Endothelial cell (in vitro differentiated cells): ENCODE measurements around the gene FOXP4. TPM values are rescaled to one million over a fixed set of nuclear protein-coding genes. Genes with fewer than 3 reads are reported as not detected.

ENCODE experiments used
- DNase-seq: peaks from one replicate; pipeline ENCODE4 v3.0.0; 2021; ENCODE audit warnings: low spot score
- H3K27ac Mint-ChIP-seq: one replicate; pipeline ENCODE4 v1.8.0; 2021; ENCODE audit warnings: mixed read lengths, inconsistent platforms; ENCODE audit not compliant: unreplicated experiment
- H3K27me3 Mint-ChIP-seq: one replicate; pipeline ENCODE4 v1.8.0; 2021; ENCODE audit warnings: mild to moderate bottlenecking, moderate library complexity, mixed read lengths, inconsistent platforms; ENCODE audit not compliant: unreplicated experiment
- H3K36me3 Mint-ChIP-seq: one replicate; pipeline ENCODE4 v1.8.0; 2021; ENCODE audit warnings: mild to moderate bottlenecking, low read depth, mixed read lengths, inconsistent platforms; ENCODE audit not compliant: unreplicated experiment
- H3K4me1 Mint-ChIP-seq: one replicate; pipeline ENCODE4 v1.8.0; 2021; ENCODE audit warnings: mild to moderate bottlenecking, mixed read lengths, inconsistent platforms; ENCODE audit not compliant: unreplicated experiment
- H3K4me3 Mint-ChIP-seq: one replicate; pipeline ENCODE4 v1.8.0; 2021; ENCODE audit warnings: mild to moderate bottlenecking, mixed read lengths, inconsistent platforms; ENCODE audit not compliant: unreplicated experiment
- H3K9me3 Mint-ChIP-seq: one replicate; pipeline ENCODE4 v1.8.0; 2021; ENCODE audit warnings: mixed read lengths, inconsistent platforms; ENCODE audit not compliant: unreplicated experiment
- CTCF ChIP-seq: fragments of 200-600 bp; sonication (generic); IDR thresholded peaks from one replicate; pipeline ENCODE4 v1.5.0; 2021; ENCODE audit warnings: antibody characterized with exemption; ENCODE audit not compliant: unreplicated experiment
- total RNA-seq: library from RNA; stranded (reverse); fragmentation: NEBNext Ultra II Directional; extraction: Animal tissue kit (Norgen Biotek cat#: 25700); gene quantifications from one replicate; pipeline ENCODE4 v1.2.1, GENCODE V29; 2021; ENCODE audit not compliant: unreplicated experiment

Gene FOXP4
- total RNA-seq, 1 donor from 2014 or later: 32.5 TPM

GRCh38 chr6:41531591-41532582 is 14.3 kb upstream of the FOXP4 start:
- H3K4me3 Mint-ChIP-seq: no peak overlapping the region
- no peak for DNase-seq
- no peaks in the 10 kb centered on the region for H3K9me3 Mint-ChIP-seq
- no peak overlapping the region for H3K27ac Mint-ChIP-seq
- TF ChIP-seq CTCF: no peak
- H3K4me1 Mint-ChIP-seq: peaks cover 15% of the 10 kb centered on the region
- no peaks in the 10 kb centered on the region for H3K36me3 Mint-ChIP-seq
- peaks cover 20% of the 10 kb centered on the region for H3K27me3 Mint-ChIP-seq

- Mint-ChIP-seq H3K4me1 (peaks cover 22% of the 10 kb centered on the region), H3K36me3 (no peaks in the 10 kb centered on the region), H3K9me3 (no peaks in the 10 kb centered on the region), H3K27me3 (peaks cover 16% of the 10 kb centered on the region), H3K27ac (no peak overlapping the region), H3K4me3 (no peak overlapping the region)
- DNase-seq: no peak
- TF ChIP-seq CTCF: no peak
Observed at GRCh38 chr6:41535766-41536165, 10.4 kb upstream of the FOXP4 start.

GRCh38 chr6:41536795-41537758 is 9.1 kb upstream of the FOXP4 start:
- TF ChIP-seq CTCF: no peak
- Mint-ChIP-seq H3K27me3 (peaks cover 13% of the 10 kb centered on the region), H3K9me3 (no peaks in the 10 kb centered on the region), H3K27ac (no peak overlapping the region), H3K4me3 (no peak overlapping the region), H3K36me3 (no peaks in the 10 kb centered on the region), H3K4me1 (peaks cover 20% of the 10 kb centered on the region)
- no peak for DNase-seq

GRCh38 chr6:41538556-41539182 is 7.5 kb upstream of the FOXP4 start:
- no peak for TF ChIP-seq CTCF
- no peaks in the 10 kb centered on the region for H3K36me3 Mint-ChIP-seq
- no peak for DNase-seq
- H3K27ac Mint-ChIP-seq: no peak overlapping the region
- H3K27me3 Mint-ChIP-seq: peaks cover 7% of the 10 kb centered on the region
- H3K4me1 Mint-ChIP-seq: peaks cover 18% of the 10 kb centered on the region
- H3K4me3 Mint-ChIP-seq: no peak overlapping the region
- H3K9me3 Mint-ChIP-seq: no peaks in the 10 kb centered on the region
